Left renal cortex interstitium (tissue), 4 donors: ENCODE measurements around the gene ABLIM1. TPM values are rescaled to one million over a fixed set of nuclear protein-coding genes. Genes with fewer than 3 reads are reported as not detected.

Experiments
- DNase-seq, 4 donors: peaks; one replicate each; pipeline ENCODE4 v3.0.0-alpha.2; 2013; ENCODE audit warnings: low read depth in 4 of 4, low spot score in 2 of 4, missing footprints in 1 of 4
- polyA plus RNA-seq, 4 donors: library from polyadenylated mRNA; unstranded; fragments of 120-200 nt; gene quantifications; one replicate each; pipeline ENCODE4 v1.2.1, GENCODE V29; 2013; ENCODE audit not compliant: insufficient read length in 4 of 4

ABLIM1 gene
- polyA plus RNA-seq, 4 donors, result 85.7 to 118 (median 95.5) TPM

- no peak for DNase-seq
Measured at GRCh38 chr10:114499630-114500190, 158.4 kb downstream of the ABLIM1 start.

- DNase-seq, result no peak
Measured at GRCh38 chr10:114499116-114499515, 159.0 kb downstream of the ABLIM1 start.

- no peak for DNase-seq
Measured at GRCh38 chr10:114498413-114499111, 159.5 kb downstream of the ABLIM1 start.

GRCh38 chr10:114495303-114495702 is 162.8 kb downstream of the ABLIM1 start:
- DNase-seq, result no peak

- DNase-seq, result no peak
Measured at GRCh38 chr10:114492351-114493037, 165.6 kb downstream of the ABLIM1 start.

- no peak for DNase-seq
Measured at GRCh38 chr10:114491933-114492332, 166.1 kb downstream of the ABLIM1 start.

- DNase-seq, result no peak
Measured at GRCh38 chr10:114491419-114491818, 166.7 kb downstream of the ABLIM1 start.

- DNase-seq, result no peak
Measured at GRCh38 chr10:114489521-114490310, 168.4 kb downstream of the ABLIM1 start.

- no peak for DNase-seq
Measured at GRCh38 chr10:114487815-114488536, 170.1 kb downstream of the ABLIM1 start.

- no peak for DNase-seq
Measured at GRCh38 chr10:114486938-114487814, 170.9 kb downstream of the ABLIM1 start.

GRCh38 chr10:114485696-114486400 is 172.2 kb downstream of the ABLIM1 start:
- no peak for DNase-seq

GRCh38 chr10:114483575-114483974 is 174.5 kb downstream of the ABLIM1 start:
- no peak for DNase-seq

- no peak for DNase-seq
Measured at GRCh38 chr10:114482480-114483304, 175.4 kb downstream of the ABLIM1 start.

- DNase-seq, result no peak
Measured at GRCh38 chr10:114481055-114481454, 177.0 kb downstream of the ABLIM1 start.

GRCh38 chr10:114479836-114480235 is 178.2 kb downstream of the ABLIM1 start:
- DNase-seq, result no peak

- DNase-seq, result no peak
Measured at GRCh38 chr10:114479307-114479706, 178.8 kb downstream of the ABLIM1 start.

GRCh38 chr10:114478281-114478680 is 179.8 kb downstream of the ABLIM1 start:
- no peak for DNase-seq

- DNase-seq, result no peak
Measured at GRCh38 chr10:114477285-114477684, 180.8 kb downstream of the ABLIM1 start.
